ENCODE data around the gene XPR1. TPM values are rescaled to one million over a fixed set of nuclear protein-coding genes. Genes with fewer than 3 reads are reported as not detected.

XPR1 gene
- total RNA-seq, 1 donor from 2014 or later, result 12.0 TPM

DNA sequence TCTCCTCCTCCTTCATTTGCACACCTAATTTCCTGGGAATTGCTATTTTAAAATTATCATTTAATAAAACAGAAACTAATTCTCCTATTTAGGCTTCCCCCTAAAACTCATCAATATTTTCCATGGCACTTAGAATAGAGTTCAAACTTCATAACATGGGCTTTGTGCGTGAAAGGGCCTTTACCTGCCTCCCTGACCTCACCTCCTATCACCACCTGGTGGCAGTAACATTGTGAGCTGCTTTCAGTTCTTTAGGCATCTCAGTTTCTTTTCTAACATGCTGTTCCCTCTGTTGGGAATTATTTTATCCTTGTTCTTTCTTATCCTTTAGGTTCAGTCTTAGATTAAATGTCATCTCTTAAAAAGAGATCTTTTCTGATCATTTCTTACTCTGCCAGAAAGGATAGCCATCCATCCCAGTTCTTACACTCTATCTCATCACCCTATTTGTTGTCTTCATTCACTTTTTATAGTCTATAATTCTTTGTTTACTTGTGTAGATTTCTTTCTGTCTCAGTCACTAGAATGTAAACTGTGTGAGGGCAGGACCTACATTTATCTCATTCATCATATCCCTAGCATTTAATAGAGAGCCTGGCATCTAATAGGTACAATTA lies 147.1 kb downstream of the XPR1 start:
- TF ChIP-seq POLR2AphosphoS5 (IDR thresholded peaks at IDR 0.05; ENCODE audit: insufficient read depth in 1 of 2, low read depth in 1 of 2) (no peak), POLR2A (IDR thresholded peaks at IDR 0.05) (no peak)
- TF ChIP-seq, protein P1, sequence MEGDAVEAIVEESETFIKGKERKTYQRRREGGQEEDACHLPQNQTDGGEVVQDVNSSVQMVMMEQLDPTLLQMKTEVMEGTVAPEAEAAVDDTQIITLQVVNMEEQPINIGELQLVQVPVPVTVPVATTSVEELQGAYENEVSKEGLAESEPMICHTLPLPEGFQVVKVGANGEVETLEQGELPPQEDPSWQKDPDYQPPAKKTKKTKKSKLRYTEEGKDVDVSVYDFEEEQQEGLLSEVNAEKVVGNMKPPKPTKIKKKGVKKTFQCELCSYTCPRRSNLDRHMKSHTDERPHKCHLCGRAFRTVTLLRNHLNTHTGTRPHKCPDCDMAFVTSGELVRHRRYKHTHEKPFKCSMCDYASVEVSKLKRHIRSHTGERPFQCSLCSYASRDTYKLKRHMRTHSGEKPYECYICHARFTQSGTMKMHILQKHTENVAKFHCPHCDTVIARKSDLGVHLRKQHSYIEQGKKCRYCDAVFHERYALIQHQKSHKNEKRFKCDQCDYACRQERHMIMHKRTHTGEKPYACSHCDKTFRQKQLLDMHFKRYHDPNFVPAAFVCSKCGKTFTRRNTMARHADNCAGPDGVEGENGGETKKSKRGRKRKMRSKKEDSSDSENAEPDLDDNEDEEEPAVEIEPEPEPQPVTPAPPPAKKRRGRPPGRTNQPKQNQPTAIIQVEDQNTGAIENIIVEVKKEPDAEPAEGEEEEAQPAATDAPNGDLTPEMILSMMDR (IDR thresholded peaks at IDR 0.05), result no peak

GRCh38 chr1:180779584-180779983 lies 147.8 kb downstream of the XPR1 start:
- no peak overlapping the region for H3K27ac ChIP-seq
- intact Hi-C loops (cut with DNase I), result no loop called here
- TF ChIP-seq POLR2A (IDR thresholded peaks at IDR 0.05) (no peak), POLR2AphosphoS5 (IDR thresholded peaks at IDR 0.05; ENCODE audit: insufficient read depth in 1 of 2, low read depth in 1 of 2) (no peak)
- TF ChIP-seq, protein P1 (IDR thresholded peaks at IDR 0.05), result no peak

More for the DNA sequence above, 147.1 kb downstream of the XPR1 start:
- H3K27ac ChIP-seq, result no peak overlapping the region
- no peaks in the 10 kb centered on the region for H3K36me3 ChIP-seq
- no peak overlapping the region for H3K4me3 ChIP-seq
- no peaks in the 10 kb centered on the region for H3K27me3 ChIP-seq
- H3K9me3 ChIP-seq, result no peaks in the 10 kb centered on the region
- intact Hi-C loops (cut with DNase I), result no loop called here
- H3K4me1 ChIP-seq, result no peaks in the 10 kb centered on the region
- no peak for DNase-seq (ENCODE audit: extremely low spot score in 2 of 2)

GRCh38 chr1:180781718-180782117 lies 149.9 kb downstream of the XPR1 start:
- Histone ChIP-seq H3K27ac (no peak overlapping the region), H3K36me3 (no peaks in the 10 kb centered on the region), H3K4me1 (no peaks in the 10 kb centered on the region), H3K9me3 (no peaks in the 10 kb centered on the region), H3K4me3 (no peak overlapping the region), H3K27me3 (no peaks in the 10 kb centered on the region)
- intact Hi-C loops (cut with DNase I), result no loop called here
- DNase-seq (ENCODE audit: extremely low spot score in 2 of 2), result no peak
- no peak for TF ChIP-seq POLR2A (IDR thresholded peaks at IDR 0.05)
- no peak for TF ChIP-seq POLR2AphosphoS5 (IDR thresholded peaks at IDR 0.05; ENCODE audit: insufficient read depth in 1 of 2, low read depth in 1 of 2)
- TF ChIP-seq, protein P1 (IDR thresholded peaks at IDR 0.05), result no peak

More at GRCh38 chr1:180779584-180779983, 147.8 kb downstream of the XPR1 start:
- H3K4me3 ChIP-seq, result no peak overlapping the region
- no peaks in the 10 kb centered on the region for H3K9me3 ChIP-seq
- H3K4me1 ChIP-seq, result no peaks in the 10 kb centered on the region
- no peaks in the 10 kb centered on the region for H3K36me3 ChIP-seq
- H3K27me3 ChIP-seq, result no peaks in the 10 kb centered on the region
- no peak for DNase-seq (ENCODE audit: extremely low spot score in 2 of 2)

GRCh38 chr1:180785291-180785690 lies 153.5 kb downstream of the XPR1 start:
- H3K4me3 ChIP-seq, result no peak overlapping the region
- no peaks in the 10 kb centered on the region for H3K27me3 ChIP-seq
- intact Hi-C loops (cut with DNase I), result no loop called here
- DNase-seq (ENCODE audit: extremely low spot score in 2 of 2), result no peak
- no peaks in the 10 kb centered on the region for H3K36me3 ChIP-seq
- H3K27ac ChIP-seq, result no peak overlapping the region
- no peaks in the 10 kb centered on the region for H3K4me1 ChIP-seq
- H3K9me3 ChIP-seq, result no peaks in the 10 kb centered on the region
- no peak for TF ChIP-seq POLR2A (IDR thresholded peaks at IDR 0.05)
- no peak for TF ChIP-seq POLR2AphosphoS5 (IDR thresholded peaks at IDR 0.05; ENCODE audit: insufficient read depth in 1 of 2, low read depth in 1 of 2)
- TF ChIP-seq, protein P1 (IDR thresholded peaks at IDR 0.05), result no peak

DNA sequence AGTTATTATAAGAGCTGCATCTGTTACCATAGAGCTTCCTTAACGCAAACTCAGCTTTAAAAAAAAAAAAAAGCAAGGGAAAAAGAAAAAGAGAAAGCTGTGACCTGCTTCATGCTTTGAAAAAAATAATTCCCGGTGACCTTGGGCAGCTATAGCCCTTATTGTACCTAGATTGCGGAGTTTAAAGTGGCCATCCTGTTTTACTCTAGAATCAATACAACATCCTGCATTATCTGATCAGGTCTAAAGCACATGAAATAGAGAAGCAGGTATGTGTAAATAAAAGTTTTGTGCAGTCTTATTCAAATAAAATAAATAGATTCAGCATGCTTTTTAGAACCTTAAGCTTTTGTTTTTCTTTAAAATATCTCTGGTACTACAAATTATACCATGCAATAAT lies 154.1 kb downstream of the XPR1 start:
- Histone ChIP-seq H3K4me1 (no peaks in the 10 kb centered on the region), H3K9me3 (no peaks in the 10 kb centered on the region), H3K4me3 (no peak overlapping the region), H3K27me3 (no peaks in the 10 kb centered on the region), H3K36me3 (no peaks in the 10 kb centered on the region), H3K27ac (no peak overlapping the region)
- no peak for DNase-seq (ENCODE audit: extremely low spot score in 2 of 2)
- intact Hi-C loops (cut with DNase I), result no loop called here
- TF ChIP-seq POLR2AphosphoS5 (IDR thresholded peaks at IDR 0.05; ENCODE audit: insufficient read depth in 1 of 2, low read depth in 1 of 2), result no peak
- no peak for TF ChIP-seq POLR2A (IDR thresholded peaks at IDR 0.05)
- TF ChIP-seq, protein P1 (IDR thresholded peaks at IDR 0.05), result no peak
